Activated CD4-positive, CD25-positive, alpha-beta regulatory T cell treated with anti-CD3 and anti-CD28 coated beads, Interleukin-2, amount 50 U/mL, for 16 hours (primary cell): ENCODE data around the gene WIZ.

ENCODE experiments used
- DNase-seq: peaks from one replicate; pipeline ENCODE4 v3.0.0-alpha.2; 2020; ENCODE audit warnings: low read depth, low spot score

Gene WIZ

DNA sequence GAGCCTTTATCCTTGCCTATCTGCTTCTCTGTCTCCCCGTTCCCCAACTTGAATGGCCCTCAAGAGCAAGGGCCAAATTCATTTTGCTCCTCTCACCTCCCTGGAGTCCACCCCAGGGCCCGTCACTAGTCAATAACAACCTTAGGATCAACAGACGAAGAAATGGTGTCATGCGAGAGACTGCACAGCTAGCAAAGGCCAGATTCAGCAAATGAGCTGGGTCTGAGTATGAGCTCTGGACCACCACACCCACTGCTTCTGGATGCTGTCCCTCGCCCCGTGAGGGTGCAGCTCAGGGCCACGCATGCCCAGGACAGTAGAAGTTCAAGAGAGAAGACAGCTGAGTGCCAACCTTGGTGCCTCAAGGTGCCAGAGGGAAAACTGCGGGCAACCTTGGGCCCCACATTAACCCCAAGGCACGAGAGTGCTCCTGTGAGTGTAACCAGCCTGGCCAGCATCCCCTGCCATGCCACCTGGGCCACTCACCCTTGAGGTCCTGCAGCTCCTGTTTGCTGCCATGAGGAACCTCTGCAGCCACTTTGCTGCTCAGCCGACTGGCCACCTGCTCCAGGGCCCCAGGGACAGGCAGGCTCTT lies 19.1 kb downstream of the WIZ start:
- DNase-seq: no peak

DNA sequence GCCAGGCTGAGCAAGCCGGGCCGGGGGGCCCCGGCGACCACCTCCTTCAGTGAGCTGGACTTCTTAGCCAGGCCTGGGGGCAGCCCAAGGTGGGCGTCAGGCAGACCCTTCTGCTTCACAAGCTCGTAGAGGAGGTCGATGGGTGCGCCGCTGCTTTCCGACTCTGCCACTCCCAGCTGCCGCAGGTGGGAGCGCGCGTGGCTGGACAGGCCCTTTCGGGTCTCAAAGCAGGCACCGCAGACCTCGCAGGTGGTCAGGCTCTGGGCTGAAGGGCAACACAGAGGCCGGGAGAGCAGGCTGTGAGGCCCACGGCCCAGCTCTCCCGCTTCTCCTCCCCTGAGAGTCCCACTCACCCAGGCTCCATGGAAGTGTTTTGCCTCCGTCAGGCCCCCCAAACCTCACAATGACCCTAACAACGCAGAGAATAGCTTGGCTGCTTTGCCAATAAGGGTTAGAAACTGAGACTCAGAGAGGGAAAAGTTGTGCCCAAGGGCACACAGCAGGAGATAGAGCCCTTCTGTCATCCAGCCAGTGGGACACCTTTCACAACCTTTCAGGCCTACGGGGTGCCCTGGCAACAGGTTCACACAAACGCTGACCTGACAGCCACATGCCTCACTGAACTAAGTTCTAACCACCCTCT lies 19.8 kb downstream of the WIZ start:
- DNase-seq: no peak

- DNase-seq: no peak
These were observed 20.6 kb downstream of the WIZ start for GRCh38 chr19:15428956-15429824.

DNA sequence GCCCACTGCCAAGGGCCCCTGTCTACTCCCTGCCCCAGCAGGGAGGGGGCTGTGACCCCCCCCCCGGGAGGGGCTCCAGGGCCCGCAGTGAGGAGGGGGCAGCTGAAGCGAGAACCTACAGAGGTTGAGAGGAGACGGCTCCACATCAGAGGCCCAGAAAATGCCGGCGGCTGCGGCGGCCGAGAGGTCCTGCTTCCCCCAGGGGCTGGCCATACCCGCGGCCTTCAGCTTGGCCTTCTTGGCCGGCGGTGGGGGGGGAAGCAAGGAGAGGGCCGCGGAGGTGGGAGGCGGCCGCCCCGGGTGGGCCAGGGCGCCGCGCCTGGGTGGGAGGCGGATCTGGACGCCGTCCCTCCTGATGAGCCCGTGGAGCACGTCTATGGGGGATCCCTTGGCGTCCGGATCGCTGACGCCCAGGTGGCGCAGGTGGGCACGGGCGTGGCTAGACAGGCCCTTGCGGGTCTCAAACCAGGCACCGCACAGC lies 21.7 kb downstream of the WIZ start:
- DNase-seq: no peak

- DNase-seq: no peak
These were observed 22.4 kb downstream of the WIZ start for GRCh38 chr19:15427350-15427700.

DNA sequence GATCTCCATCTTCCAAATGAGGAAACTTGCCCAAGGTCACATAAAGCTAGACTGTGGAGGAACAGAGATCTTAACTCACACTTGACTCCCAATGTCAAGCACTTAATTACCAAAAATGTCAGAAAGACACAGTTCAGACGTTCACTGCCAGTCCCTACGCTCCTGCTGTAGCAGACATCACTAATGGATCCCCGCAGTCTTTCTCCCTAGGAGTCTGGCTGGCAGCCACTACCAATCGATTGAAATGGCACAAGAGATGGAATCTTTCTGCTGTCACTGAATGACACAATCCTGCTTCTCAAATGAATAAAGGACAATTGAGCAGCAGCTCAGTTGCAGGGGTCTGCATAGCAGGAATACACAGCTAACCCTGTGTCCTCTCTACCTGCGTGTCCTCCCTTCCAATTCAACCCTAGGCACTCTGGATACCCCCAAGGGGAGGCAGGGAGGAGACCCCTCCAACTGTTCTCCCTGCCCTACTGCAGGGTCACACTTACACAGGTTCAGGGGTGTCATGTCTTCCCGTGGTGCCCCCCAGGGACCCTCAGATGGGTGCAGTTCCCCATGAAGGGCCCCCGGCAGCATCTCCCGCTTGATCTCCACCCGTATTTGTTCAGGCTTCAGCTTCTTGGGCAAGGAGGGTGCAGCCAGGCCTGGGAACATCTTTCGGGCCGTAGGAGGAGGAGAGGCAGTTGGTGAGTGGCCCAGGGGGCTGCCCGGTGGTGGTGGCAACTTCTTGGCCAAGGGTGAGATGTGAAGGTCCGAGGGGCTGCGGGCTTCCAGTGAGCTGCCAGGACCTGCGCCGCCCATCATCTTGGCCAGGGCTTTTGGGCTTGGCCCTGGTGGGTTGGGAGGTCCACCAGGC lies 23.0 kb downstream of the WIZ start:
- DNase-seq: no peak

DNA sequence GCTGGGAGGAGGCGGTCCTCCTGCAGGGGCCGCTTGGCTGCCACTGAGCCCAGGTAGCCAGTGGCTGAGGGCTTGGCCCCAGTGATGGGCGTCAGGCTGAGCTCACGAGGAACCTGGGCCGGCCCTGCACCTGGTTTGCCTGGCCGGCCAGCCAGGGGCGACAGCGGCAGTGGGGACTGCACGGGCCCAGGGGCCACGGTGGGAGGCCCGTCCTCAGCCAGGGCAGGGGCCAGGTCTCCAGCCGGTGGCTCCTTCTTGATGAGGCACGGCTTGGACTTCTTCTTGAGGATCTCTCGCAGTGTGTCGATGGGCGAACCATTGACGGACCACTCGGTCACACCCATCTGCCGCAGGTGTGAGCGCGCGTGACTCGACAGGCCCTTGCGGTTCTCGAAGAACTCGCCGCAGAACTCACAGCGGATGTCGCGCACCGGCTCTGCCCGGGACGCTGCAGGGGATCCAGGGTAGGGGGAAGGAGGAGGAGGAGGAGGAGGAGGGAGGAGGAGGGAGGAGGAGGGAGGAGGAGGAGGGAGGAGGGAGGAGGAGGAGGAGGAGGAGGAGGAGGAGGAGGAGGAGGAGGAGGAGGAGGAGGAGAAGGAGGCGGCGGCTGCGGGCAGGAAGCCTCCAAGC lies 24.3 kb downstream of the WIZ start:
- DNase-seq: no peak

- no peak for DNase-seq
These were observed 25.0 kb downstream of the WIZ start for GRCh38 chr19:15424692-15425272.

DNA sequence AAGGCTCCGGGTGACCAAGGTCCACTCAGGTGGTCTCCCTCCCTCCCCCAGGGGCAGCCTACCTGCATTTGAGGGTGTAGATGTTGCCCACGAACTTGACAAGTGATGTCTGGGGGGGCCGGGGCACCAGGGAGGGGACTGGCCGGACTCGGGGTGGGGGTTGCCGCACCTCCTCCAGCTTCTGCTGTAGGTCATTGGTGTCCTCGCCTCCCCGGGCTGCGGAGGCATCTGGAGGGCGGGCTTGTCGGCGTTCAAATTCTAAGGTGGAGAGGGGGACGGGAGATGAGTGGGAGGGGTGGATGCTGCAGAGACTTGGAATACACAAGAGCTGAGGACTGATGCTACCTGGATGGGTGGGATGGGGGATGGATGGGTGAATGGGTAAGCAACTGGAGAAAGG lies 25.6 kb downstream of the WIZ start:
- DNase-seq: no peak

GRCh38 chr19:15423130-15423529 lies 26.6 kb downstream of the WIZ start:
- DNase-seq: no peak

DNA sequence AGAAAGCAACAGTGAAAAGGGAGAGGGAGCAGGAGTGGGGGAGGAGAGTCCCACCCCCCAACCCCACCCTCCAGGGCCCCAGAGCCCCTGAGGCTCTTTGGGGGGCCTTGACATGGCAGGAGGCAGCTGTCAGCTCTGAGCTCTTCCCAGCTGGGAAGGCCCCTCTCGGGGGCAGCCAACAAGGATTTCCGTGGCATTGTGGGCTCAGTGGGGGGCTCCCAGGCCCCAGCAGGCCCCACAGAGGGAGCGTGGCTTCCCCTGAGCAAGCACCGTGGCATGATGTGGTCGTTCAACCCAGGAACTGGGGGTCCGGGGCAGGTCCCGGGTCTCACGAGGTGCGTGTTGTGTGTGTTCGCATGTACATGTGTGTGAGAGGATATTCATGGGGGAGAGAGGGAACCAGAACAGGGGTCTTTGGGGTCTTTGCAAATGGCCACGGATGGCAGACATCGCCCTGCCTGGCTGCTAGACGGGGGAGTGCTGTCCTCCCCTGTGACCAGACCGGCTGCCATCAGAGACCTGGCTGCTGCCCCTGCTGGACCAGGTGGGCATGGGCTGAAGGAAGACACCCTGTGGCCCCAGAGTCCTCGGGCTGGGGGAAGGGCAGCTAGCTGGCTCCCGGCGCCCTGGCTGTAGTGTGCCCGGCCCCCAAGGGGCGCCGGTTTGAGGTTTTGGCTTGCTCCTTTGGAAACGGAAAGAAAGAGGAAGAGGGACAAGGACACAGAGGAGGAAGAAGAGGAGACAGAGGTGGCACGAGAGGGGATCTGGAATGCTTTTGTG lies 27.3 kb downstream of the WIZ start:
- no peak for DNase-seq

- no peak for DNase-seq
These were observed 28.0 kb downstream of the WIZ start for GRCh38 chr19:15421721-15422260.

GRCh38 chr19:15421136-15421695 lies 28.5 kb downstream of the WIZ start:
- DNase-seq: no peak

DNA sequence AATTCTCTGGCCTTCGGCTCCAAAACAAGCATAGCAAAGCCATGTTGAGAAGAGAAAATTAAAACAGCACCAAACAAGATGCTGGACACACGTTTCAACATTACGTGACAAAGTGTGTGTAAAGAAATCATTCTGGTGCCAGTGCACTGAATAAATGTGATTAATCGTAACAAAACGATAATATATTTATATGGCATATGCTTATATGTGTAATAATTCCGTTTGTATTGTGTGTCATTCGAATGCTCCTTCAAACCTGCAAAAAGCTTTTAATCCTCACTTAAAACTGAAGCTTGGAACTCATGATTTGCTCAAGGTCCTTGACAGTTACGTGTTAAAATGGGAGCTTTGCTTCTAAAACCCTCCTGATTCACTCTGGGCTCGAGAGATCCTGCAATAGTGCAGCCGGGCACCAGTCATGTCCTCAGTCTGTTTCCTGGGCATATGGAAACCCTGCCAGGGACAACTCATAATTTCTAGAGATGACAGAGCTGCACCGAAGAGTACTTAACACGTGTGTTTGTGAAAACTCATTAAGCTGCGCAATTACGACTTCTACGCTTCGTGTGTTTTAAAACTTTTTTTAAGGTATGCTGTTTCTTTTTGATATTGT lies 30.2 kb downstream of the WIZ start:
- no peak for DNase-seq

GRCh38 chr19:15418579-15419412 lies 31.0 kb downstream of the WIZ start, which contains the start of gene AKAP8L:
Gene AKAP8L (minus strand): TSS chr19:15418988. CDS start chr19:15418923, 65 bp downstream.
- peak; percentile 95 for DNase-seq

DNA sequence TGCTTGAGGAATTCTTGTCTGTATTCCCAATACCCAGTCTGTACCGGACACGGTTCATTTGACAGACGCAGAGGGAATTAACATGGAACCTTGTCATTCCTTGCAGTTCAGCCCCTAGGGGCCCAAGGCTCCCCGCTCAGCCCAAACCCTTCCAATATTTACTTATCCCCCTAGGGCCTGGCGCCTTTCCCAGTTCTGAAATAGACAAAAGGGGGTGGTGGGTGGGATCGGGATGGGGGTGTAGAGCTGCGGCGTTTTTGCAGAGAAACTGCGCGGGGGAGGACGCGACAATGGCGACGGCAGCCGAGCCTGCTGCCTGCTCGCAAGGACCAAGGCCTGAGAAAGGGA lies 31.6 kb downstream of the WIZ start:
- no peak for DNase-seq

DNA sequence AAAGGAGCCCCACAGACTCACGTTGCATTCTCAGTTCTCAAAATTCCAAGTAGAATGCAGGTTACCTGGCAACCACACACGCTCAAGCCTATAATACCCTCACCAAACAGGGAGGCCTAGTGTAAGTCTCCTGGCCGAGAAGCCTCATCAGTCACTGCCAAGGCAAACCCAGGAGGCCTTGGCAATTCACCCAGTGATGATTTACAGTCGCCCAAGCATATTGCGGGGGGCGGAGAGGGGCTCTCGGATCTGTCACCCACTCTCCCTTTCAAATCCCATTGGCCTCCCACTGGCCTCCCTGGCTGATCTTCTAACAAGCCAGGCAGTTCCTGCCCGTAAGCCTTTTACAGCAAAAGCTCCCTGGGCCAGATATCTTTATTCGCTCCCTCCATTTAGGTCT lies 32.1 kb downstream of the WIZ start:
- DNase-seq: no peak

DNA sequence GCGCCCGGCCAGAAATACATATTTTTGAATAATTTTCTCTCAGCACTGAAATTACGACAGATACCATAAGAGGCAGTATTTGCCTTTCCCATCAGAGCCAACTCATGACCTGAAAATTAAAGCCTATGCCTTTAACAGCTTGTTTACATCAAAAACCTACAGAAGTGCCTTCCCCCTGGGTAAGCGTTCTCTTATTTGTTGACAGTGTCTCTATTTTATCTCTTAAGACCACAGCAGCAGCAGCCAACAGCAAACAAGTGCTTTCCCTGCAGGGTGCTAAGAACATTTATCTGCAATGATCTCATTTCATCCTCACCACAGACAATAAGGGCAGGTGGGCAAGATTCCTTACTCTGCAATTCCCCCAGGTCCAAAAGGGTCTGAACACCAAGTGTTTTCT lies 36.9 kb downstream of the WIZ start:
- DNase-seq: no peak
